Heart left ventricle (tissue), 13 donors: ENCODE measurements around the gene DLD.

Source experiments
- CTCF ChIP-seq, 12 donors: fragments of 200-600 bp; sonication (generic) in 4 of 12; IDR thresholded peaks; one replicate each; pipeline versions ENCODE4 v1.5.0 to v1.8.0; 2018 to 2022; ENCODE audit warnings: antibody characterized with exemption in 12 of 12, mild to moderate bottlenecking in 5 of 12
- POLR2A ChIP-seq, 2 donors: fragments of 450-650 bp; IDR thresholded peaks; one replicate each; pipeline ENCODE4 v1.6.1; 2017; ENCODE audit warnings: antibody characterized with exemption in 2 of 2, mild to moderate bottlenecking in 2 of 2, moderate library complexity in 2 of 2
- donor health status: ischemic (EF 13 %, LVEDD 7.1; RV severe dilation, severe dysfunction).
- donor health status: DM: no; HTN: yes; CAD: no.
- donor health status: DM: no; HTN: no; CAD: no.
- donor health status: ischemic (EF 25% LVEDD 6.9; RV normal size, moderate dysfunction).
- donor health status: ischemic (EF 25% LVEDD 5.7; RV mildly dilated, moderate dysfunction).
- donor health status: ischemic (EF 35%, LVEDD 5.7; RV mildly dilated, moderate dysfunction).
- donor health status: nonischemic (EF 11% LVEDD 7.7; RV severe dilation, severe dysfunction).
- donor health status: DM: yes; HTN: yes; CAD: no.
- donor health status: PGD.
- donor health status: ischemic (EF 29% LVEDD 5.4; RV normal size, mild dysfunction).
- donor health status: nonischemic (EF 23%, LVEDD 6.1; RV moderate dilation, normal function).

GRCh38 chr7:107911981-107912380, 21.0 kb downstream of the DLD start:
- TF ChIP-seq CTCF (IDR thresholded peaks at IDR 0.05) (no peak), POLR2A (IDR thresholded peaks at IDR 0.05) (no peak)
